Suprapubic skin (tissue), 4 donors: ENCODE results near the gene KCNG2. TPM values are rescaled to one million over a fixed set of nuclear protein-coding genes. Genes with fewer than 3 reads are reported as not detected.

ENCODE experiments used
- DNase-seq, 2 donors: peaks; one replicate each; pipeline ENCODE4 v3.0.0-alpha.2; 2019; ENCODE audit warnings: low spot score in 2 of 2
- H3K27ac ChIP-seq: fragments of 200-600 bp; sonication (generic); one replicate; pipeline ENCODE4 v1.5.1; 2019
- H3K27me3 ChIP-seq: fragments of 200-600 bp; sonication (generic); one replicate; pipeline ENCODE4 v1.5.1; 2019
- H3K36me3 ChIP-seq: fragments of 200-600 bp; sonication (generic); one replicate; pipeline ENCODE4 v1.5.1; 2019
- H3K4me1 ChIP-seq: fragments of 200-600 bp; sonication (generic); one replicate; pipeline ENCODE4 v1.5.1; 2019
- H3K4me3 ChIP-seq: fragments of 200-600 bp; sonication (generic); one replicate; pipeline ENCODE4 v1.5.1; 2019; ENCODE audit warnings: mild to moderate bottlenecking
- H3K9me3 ChIP-seq: fragments of 200-600 bp; sonication (generic); one replicate; pipeline ENCODE4 v1.5.1; 2019
- EP300 ChIP-seq: sonication (generic); formaldehyde crosslinking; IDR thresholded peaks from one replicate; pipeline ENCODE4 v1.6.1; 2017; ENCODE audit warnings: antibody characterized with exemption
- POLR2A ChIP-seq, 2 donors: fragments of 450-650 bp; IDR thresholded peaks; one replicate each; pipeline ENCODE4 v1.6.1; 2017; ENCODE audit warnings: antibody characterized with exemption in 2 of 2, mild to moderate bottlenecking in 2 of 2, moderate library complexity in 2 of 2
- POLR2AphosphoS5 ChIP-seq, 3 donors: sonication (generic); formaldehyde crosslinking; IDR thresholded peaks; one replicate each; pipeline ENCODE4 v1.6.1; 2017; ENCODE audit warnings: antibody characterized with exemption in 3 of 3
- WGBS: methylation state at CpG from one replicate; pipeline ENCODE4 v1.1.5; 2018; 5-methylcytosine and 5-hydroxymethylcytosine counted together
- total RNA-seq, 4 donors: library from RNA; depleted of rRNA; stranded (reverse); fragments of >200 nt; gene quantifications; one replicate each; pipeline ENCODE4 v1.1.0, GENCODE V29; 2016
- TF ChIP-seq, protein P1 (sequence below), 2 donors: fragments of 200-600 bp in 1 of 2; fragments of 450-650 bp in 1 of 2; sonication (generic) in 1 of 2; IDR thresholded peaks; one replicate each; pipeline ENCODE4 v1.5.1; 2016 to 2019; ENCODE audit warnings: antibody characterized with exemption in 2 of 2, mild to moderate bottlenecking in 1 of 2, moderate library complexity in 1 of 2

The KCNG2 gene
- total RNA-seq, 4 donors from 2014 or later = not detected

DNA sequence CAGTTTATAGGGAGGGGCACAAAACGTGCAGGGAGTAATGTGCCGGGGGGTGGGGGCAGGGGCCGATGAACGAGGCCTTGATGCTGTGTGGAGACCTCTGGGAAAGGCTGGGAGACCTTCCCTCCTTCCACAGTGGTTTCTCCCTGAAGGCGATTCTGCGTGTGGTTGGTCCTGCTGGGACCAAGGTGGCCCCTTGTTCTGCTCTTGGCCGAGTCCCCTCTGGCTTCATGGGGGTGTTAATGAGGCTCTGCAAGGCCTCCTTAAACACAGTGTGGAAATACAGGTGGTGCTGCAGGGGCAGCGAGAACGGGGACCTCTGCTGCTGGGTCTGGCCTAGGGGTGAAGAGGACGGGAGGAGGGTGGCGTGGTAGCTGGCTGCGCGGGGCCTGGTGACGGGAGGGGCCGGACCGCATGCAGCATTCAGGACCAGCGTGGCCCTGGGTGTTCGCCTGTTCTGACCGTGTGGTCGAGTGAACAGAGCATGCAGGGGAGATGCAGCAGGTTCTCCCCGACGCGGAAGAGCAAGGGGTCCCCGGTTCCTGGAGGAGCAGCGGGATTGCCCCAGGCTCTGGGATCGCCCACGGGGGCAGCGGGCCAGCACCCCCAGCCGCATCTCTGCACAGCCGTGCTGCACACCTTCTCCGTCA is 42.1 kb upstream of the KCNG2 start:
- peak; percentile 34 to 71 for DNase-seq
- H3K27ac ChIP-seq = no peak overlapping the region
- H3K27me3 ChIP-seq = no peaks in the 10 kb centered on the region
- peaks cover 28% of the 10 kb centered on the region for H3K36me3 ChIP-seq
- TF ChIP-seq, protein P1, sequence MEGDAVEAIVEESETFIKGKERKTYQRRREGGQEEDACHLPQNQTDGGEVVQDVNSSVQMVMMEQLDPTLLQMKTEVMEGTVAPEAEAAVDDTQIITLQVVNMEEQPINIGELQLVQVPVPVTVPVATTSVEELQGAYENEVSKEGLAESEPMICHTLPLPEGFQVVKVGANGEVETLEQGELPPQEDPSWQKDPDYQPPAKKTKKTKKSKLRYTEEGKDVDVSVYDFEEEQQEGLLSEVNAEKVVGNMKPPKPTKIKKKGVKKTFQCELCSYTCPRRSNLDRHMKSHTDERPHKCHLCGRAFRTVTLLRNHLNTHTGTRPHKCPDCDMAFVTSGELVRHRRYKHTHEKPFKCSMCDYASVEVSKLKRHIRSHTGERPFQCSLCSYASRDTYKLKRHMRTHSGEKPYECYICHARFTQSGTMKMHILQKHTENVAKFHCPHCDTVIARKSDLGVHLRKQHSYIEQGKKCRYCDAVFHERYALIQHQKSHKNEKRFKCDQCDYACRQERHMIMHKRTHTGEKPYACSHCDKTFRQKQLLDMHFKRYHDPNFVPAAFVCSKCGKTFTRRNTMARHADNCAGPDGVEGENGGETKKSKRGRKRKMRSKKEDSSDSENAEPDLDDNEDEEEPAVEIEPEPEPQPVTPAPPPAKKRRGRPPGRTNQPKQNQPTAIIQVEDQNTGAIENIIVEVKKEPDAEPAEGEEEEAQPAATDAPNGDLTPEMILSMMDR (IDR thresholded peaks at IDR 0.05) = no peak
- no peak for TF ChIP-seq POLR2A (IDR thresholded peaks at IDR 0.05)
- TF ChIP-seq EP300 = no peak
- no peak for TF ChIP-seq POLR2AphosphoS5 (IDR thresholded peaks at IDR 0.05)
- peaks cover 7% of the 10 kb centered on the region for H3K4me1 ChIP-seq
- H3K9me3 ChIP-seq = no peaks in the 10 kb centered on the region
- no peak overlapping the region for H3K4me3 ChIP-seq
- WGBS = 92% methylated on average over 15 of the region's 31 CpGs

DNA sequence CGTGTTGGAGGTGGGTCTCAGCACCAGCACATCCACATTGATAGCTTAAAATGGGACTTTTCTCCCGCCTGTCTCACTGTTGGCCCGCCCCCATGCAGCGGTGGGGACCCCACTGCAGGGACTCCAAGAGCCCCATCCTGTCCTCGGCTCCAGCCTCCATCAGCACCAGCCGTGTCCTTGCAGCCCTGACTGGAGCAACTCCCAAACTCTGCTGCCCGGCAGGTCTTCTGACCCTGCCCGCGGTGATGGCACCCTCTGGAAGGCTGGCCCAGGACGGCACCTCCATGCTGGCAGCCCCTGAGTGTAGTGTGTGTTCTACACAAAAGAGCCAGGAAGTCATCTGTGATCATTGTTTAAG is 41.6 kb upstream of the KCNG2 start:
- 93% methylated on average over 9 of the region's 10 CpGs for WGBS
- Histone ChIP-seq H3K4me1 (peaks cover 7% of the 10 kb centered on the region), H3K9me3 (no peaks in the 10 kb centered on the region), H3K36me3 (peaks cover 28% of the 10 kb centered on the region), H3K4me3 (no peak overlapping the region), H3K27me3 (no peaks in the 10 kb centered on the region), H3K27ac (no peak overlapping the region)
- TF ChIP-seq EP300 (no peak), POLR2A (IDR thresholded peaks at IDR 0.05) (no peak), POLR2AphosphoS5 (IDR thresholded peaks at IDR 0.05) (no peak)
- TF ChIP-seq, protein P1 (IDR thresholded peaks at IDR 0.05) = no peak
- peak; percentile 45 to 47 for DNase-seq

DNA sequence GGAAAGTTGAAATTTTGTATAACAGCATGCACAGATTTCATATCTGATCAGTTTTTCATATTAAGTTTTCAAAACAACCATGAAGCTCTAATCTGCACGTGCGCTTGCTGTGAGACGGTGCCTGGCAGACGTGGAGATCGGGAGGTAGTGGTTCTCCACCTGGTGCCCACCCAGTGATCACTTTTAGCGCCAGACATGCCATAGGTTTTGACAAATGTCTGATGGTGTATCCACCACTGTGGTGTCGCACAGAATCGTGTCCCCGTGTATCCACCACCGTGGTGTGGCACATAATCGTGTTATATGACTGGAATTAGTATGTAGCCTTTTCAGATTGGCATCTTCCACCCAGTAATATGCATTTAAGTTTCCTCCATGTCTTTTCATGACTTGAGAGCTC is 40.9 kb upstream of the KCNG2 start:
- no peak overlapping the region for H3K4me3 ChIP-seq
- 96% methylated on average over 11 of the region's 11 CpGs for WGBS
- H3K4me1 ChIP-seq = peaks cover under 1% of the 10 kb centered on the region
- H3K27me3 ChIP-seq = no peaks in the 10 kb centered on the region
- no peaks in the 10 kb centered on the region for H3K9me3 ChIP-seq
- peak in 1 of 2 donors; percentile 58 for DNase-seq
- peaks cover 28% of the 10 kb centered on the region for H3K36me3 ChIP-seq
- TF ChIP-seq POLR2AphosphoS5 (IDR thresholded peaks at IDR 0.05) = no peak
- no peak for TF ChIP-seq EP300
- TF ChIP-seq, protein P1 (IDR thresholded peaks at IDR 0.05) = no peak
- no peak for TF ChIP-seq POLR2A (IDR thresholded peaks at IDR 0.05)
- H3K27ac ChIP-seq = no peak overlapping the region

DNA sequence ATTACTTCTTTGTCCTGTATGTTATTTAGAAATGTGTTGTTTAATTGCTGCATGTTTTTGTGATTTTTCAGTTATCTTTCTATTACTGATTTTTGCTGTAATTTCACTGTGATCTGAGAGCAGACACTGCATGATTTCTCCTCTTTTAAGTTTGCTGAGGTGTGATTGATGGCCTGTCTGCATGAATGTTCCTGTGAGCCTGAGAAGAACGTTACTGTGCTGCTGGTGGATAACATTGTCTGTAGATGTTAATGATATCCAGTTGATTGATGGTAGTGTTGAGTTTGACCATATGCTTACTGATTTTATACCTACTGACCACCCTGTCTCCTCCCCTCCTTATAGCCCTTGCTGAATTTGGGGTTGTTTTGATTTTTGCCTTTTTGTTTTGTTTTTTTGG is 37.4 kb upstream of the KCNG2 start:
- H3K36me3 ChIP-seq = peaks cover 5% of the 10 kb centered on the region
- no peak for TF ChIP-seq EP300
- no peak for TF ChIP-seq POLR2A (IDR thresholded peaks at IDR 0.05)
- TF ChIP-seq POLR2AphosphoS5 (IDR thresholded peaks at IDR 0.05) = no peak
- TF ChIP-seq, protein P1 (IDR thresholded peaks at IDR 0.05) = no peak
- no peaks in the 10 kb centered on the region for H3K9me3 ChIP-seq
- WGBS = 17% methylated on average over 1 of the region's 1 CpG
- H3K27ac ChIP-seq = no peak overlapping the region
- H3K4me3 ChIP-seq = no peak overlapping the region
- H3K4me1 ChIP-seq = no peaks in the 10 kb centered on the region
- H3K27me3 ChIP-seq = no peaks in the 10 kb centered on the region
- DNase-seq = peak in 1 of 2 donors; percentile 18

DNA sequence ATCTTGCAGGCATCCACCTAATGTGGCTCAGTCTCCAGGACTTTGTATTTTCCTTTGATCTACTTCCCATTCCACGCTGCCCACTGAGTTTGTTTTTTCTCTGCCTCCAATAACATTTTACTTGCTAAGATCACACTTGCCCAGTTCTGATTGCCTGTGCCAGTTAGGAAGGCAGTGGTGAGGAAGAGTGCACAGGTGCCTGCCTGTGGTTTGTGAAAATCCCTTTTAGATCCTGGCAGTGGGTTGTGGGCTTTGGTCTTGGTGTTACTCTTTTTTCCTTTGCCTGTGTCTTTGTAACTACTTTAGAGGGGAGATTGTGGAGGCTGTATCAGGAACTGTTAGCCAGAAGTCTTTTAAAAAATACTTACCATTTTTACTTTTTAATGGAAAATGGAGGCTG is 36.9 kb upstream of the KCNG2 start:
- Histone ChIP-seq H3K9me3 (no peaks in the 10 kb centered on the region), H3K36me3 (no peaks in the 10 kb centered on the region), H3K27me3 (no peaks in the 10 kb centered on the region), H3K4me1 (no peaks in the 10 kb centered on the region), H3K27ac (no peak overlapping the region), H3K4me3 (no peak overlapping the region)
- TF ChIP-seq, protein P1 (IDR thresholded peaks at IDR 0.05) = no peak
- TF ChIP-seq POLR2A (IDR thresholded peaks at IDR 0.05) = no peak
- TF ChIP-seq EP300 = no peak
- no peak for TF ChIP-seq POLR2AphosphoS5 (IDR thresholded peaks at IDR 0.05)
- DNase-seq = no peak
- 71% methylated on average over 1 of the region's 1 CpG for WGBS
